Measurements from ENCODE around the gene CORIN. TPM values are rescaled to one million over a fixed set of nuclear protein-coding genes. Genes with fewer than 3 reads are reported as not detected.

Gene CORIN
- polyA plus RNA-seq, 2 of the 4 experiments (the other 2 are of a cell fraction), result 0.03 TPM; not detected in 1

DNA sequence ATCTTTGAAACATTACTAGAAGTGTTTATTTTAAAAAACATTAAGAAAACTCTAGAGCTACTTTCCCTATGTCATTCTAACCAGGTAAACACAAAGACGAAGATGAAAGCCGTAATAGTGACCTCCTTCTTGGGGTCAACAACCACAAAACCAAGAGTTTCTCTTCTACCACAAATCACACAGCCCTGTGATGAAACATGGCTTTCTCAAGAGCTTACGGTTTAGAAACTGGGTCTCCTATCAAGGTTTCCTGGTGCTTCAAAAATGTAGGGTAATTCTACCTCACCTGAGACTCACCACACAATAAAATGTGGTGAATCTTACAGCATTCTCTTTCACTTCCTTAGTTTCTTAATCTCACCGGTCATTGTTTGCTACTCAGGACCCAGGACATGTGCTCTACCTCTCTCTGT lies 50.9 kb downstream of the CORIN start:
- CTCF ChIA-PET, result no interaction called here
- no peak for FAIRE-seq
- H3K27ac ChIP-seq, result no peak overlapping the region
- H3K9me3 ChIP-seq, result no peaks in the 10 kb centered on the region
- H3K4me3 ChIP-seq, result no peak overlapping the region
- no peak overlapping the region for H3K4me2 ChIP-seq
- no peaks in the 10 kb centered on the region for H3K4me1 ChIP-seq
- ATAC-seq, result no peak
- TF ChIP-seq, protein P1, sequence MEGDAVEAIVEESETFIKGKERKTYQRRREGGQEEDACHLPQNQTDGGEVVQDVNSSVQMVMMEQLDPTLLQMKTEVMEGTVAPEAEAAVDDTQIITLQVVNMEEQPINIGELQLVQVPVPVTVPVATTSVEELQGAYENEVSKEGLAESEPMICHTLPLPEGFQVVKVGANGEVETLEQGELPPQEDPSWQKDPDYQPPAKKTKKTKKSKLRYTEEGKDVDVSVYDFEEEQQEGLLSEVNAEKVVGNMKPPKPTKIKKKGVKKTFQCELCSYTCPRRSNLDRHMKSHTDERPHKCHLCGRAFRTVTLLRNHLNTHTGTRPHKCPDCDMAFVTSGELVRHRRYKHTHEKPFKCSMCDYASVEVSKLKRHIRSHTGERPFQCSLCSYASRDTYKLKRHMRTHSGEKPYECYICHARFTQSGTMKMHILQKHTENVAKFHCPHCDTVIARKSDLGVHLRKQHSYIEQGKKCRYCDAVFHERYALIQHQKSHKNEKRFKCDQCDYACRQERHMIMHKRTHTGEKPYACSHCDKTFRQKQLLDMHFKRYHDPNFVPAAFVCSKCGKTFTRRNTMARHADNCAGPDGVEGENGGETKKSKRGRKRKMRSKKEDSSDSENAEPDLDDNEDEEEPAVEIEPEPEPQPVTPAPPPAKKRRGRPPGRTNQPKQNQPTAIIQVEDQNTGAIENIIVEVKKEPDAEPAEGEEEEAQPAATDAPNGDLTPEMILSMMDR (IDR thresholded peaks at IDR 0.05), result no peak
- TF ChIP-seq E2F6 (IDR thresholded peaks at IDR 0.05; ENCODE audit: borderline replicate concordance, low read depth) (no peak), HDAC2 (IDR thresholded peaks at IDR 0.05) (no peak), KDM1A (IDR thresholded peaks at IDR 0.05; ENCODE audit: low read depth) (no peak), FOSB (CRISPR knock-in tag; IDR thresholded peaks at IDR 0.05) (no peak), POLR2AphosphoS2 (conservative IDR thresholded peaks at IDR 0.05; ENCODE audit: low read length) (no peak), HES2 (IDR thresholded peaks at IDR 0.05) (no peak), PHF8 (IDR thresholded peaks at IDR 0.05; ENCODE audit: borderline replicate concordance, low read depth) (no peak), EHF (CRISPR knock-in tag; IDR thresholded peaks at IDR 0.05) (no peak), MAZ (IDR thresholded peaks at IDR 0.05; ENCODE audit: borderline replicate concordance, low read depth, low read length) (no peak), POLR2A (IDR thresholded peaks at IDR 0.05; ENCODE audit: low read length) (no peak), CHD2 (IDR thresholded peaks at IDR 0.05; ENCODE audit: low read length, partially characterized antibody) (no peak), CBX2 (IDR thresholded peaks at IDR 0.05; ENCODE audit: borderline replicate concordance, low read depth) (no peak), HOXA7 (CRISPR knock-in tag; IDR thresholded peaks at IDR 0.05) (no peak), MAX (IDR thresholded peaks at IDR 0.05) (no peak), MAFK (IDR thresholded peaks at IDR 0.05; ENCODE audit: partially characterized antibody) (no peak), REST (IDR thresholded peaks at IDR 0.05) (no peak), FOSL2 (IDR thresholded peaks at IDR 0.05) (no peak), FOSL2 (CRISPR knock-in tag; IDR thresholded peaks at IDR 0.05) (no peak), NFE2L2 (conservative IDR thresholded peaks at IDR 0.05; ENCODE audit: low read length) (no peak), GATA3 (IDR thresholded peaks at IDR 0.05; ENCODE audit: borderline replicate concordance) (no peak)
- POLR2A ChIA-PET, result no interaction called here
- 43% methylated on average over 4 of the region's 4 CpGs for WGBS (ENCODE audit: missing lambda C conversion rate)
- DNase-seq (ENCODE audit: low read depth in 1 of 2, low spot score in 1 of 2), result no peak

GRCh38 chr4:47785153-47785552 lies 52.7 kb downstream of the CORIN start:
- Histone ChIP-seq H3K27ac (no peak overlapping the region), H3K9me3 (no peaks in the 10 kb centered on the region), H3K4me1 (no peaks in the 10 kb centered on the region), H3K4me3 (no peak overlapping the region), H3K4me2 (no peak overlapping the region)
- no peak for DNase-seq (ENCODE audit: low read depth in 1 of 2, low spot score in 1 of 2)
- no peak for ATAC-seq
- FAIRE-seq, result no peak
- ChIA-PET POLR2A (no interaction called here), CTCF (no interaction called here)
- 0% methylated on average over 3 of the region's 3 CpGs for WGBS (ENCODE audit: missing lambda C conversion rate)
- TF ChIP-seq GATA3 (IDR thresholded peaks at IDR 0.05; ENCODE audit: borderline replicate concordance) (no peak), HOXA7 (CRISPR knock-in tag; IDR thresholded peaks at IDR 0.05) (no peak), HOXB5 (CRISPR knock-in tag; IDR thresholded peaks at IDR 0.05) (no peak), NFE2L2 (conservative IDR thresholded peaks at IDR 0.05; ENCODE audit: low read length) (no peak), ZFP36 (IDR thresholded peaks at IDR 0.05; ENCODE audit: borderline replicate concordance, partially characterized antibody) (no peak), SMC3 (IDR thresholded peaks at IDR 0.05) (no peak), RAD21 (conservative IDR thresholded peaks at IDR 0.05 in 1 of 2, IDR thresholded peaks at IDR 0.05 in 1 of 2) (no peak), PHF8 (IDR thresholded peaks at IDR 0.05; ENCODE audit: borderline replicate concordance, low read depth) (no peak), CHD2 (IDR thresholded peaks at IDR 0.05; ENCODE audit: low read length, partially characterized antibody) (no peak), BHLHE40 (IDR thresholded peaks at IDR 0.05; ENCODE audit: low read depth, low read length) (no peak), FOSB (CRISPR knock-in tag; IDR thresholded peaks at IDR 0.05) (no peak), REST (IDR thresholded peaks at IDR 0.05) (no peak), EP300 (IDR thresholded peaks at IDR 0.05) (no peak), RNF2 (IDR thresholded peaks at IDR 0.05; ENCODE audit: borderline replicate concordance, low read depth) (no peak), POLR2AphosphoS2 (conservative IDR thresholded peaks at IDR 0.05; ENCODE audit: low read length) (no peak), SREBF2 (IDR thresholded peaks at IDR 0.05) (no peak)
